Astrocyte of the cerebellum (primary cell): Measurements from ENCODE around the gene TASP1.
A peak's percentile ranks its signal among the peaks of the same experiment; 100 is the strongest.

Source experiments
- DNase-seq: peaks from one replicate; pipeline ENCODE4 v3.0.0-alpha.2; 2011; ENCODE audit warnings: low read depth
- H3K4me3 ChIP-seq: 2 replicates; pipeline ENCODE4 v1.5.1; 2011; ENCODE audit warnings: mild to moderate bottlenecking, low read depth, low read length, moderate library complexity
- in situ Hi-C: cut with HindIII; loops from 2 replicates; pipeline ENCODE4 v1.10.0; 2017; ENCODE audit warnings: low sequenced_read_pairs
- TF ChIP-seq, protein P1 (sequence below): IDR thresholded peaks from 2 replicates; pipeline ENCODE4 v1.5.1; 2012; ENCODE audit warnings: low read length, low read depth, moderate library complexity, mild to moderate bottlenecking; ENCODE audit errors: missing control alignments

TASP1 gene

GRCh38 chr20:13436530-13436929, 202.2 kb downstream of the TASP1 start:
- DNase-seq: no peak
- H3K4me3 ChIP-seq: no peak overlapping the region
- in situ Hi-C loops: no loop called here
- TF ChIP-seq, protein P1, sequence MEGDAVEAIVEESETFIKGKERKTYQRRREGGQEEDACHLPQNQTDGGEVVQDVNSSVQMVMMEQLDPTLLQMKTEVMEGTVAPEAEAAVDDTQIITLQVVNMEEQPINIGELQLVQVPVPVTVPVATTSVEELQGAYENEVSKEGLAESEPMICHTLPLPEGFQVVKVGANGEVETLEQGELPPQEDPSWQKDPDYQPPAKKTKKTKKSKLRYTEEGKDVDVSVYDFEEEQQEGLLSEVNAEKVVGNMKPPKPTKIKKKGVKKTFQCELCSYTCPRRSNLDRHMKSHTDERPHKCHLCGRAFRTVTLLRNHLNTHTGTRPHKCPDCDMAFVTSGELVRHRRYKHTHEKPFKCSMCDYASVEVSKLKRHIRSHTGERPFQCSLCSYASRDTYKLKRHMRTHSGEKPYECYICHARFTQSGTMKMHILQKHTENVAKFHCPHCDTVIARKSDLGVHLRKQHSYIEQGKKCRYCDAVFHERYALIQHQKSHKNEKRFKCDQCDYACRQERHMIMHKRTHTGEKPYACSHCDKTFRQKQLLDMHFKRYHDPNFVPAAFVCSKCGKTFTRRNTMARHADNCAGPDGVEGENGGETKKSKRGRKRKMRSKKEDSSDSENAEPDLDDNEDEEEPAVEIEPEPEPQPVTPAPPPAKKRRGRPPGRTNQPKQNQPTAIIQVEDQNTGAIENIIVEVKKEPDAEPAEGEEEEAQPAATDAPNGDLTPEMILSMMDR: no peak

DNA sequence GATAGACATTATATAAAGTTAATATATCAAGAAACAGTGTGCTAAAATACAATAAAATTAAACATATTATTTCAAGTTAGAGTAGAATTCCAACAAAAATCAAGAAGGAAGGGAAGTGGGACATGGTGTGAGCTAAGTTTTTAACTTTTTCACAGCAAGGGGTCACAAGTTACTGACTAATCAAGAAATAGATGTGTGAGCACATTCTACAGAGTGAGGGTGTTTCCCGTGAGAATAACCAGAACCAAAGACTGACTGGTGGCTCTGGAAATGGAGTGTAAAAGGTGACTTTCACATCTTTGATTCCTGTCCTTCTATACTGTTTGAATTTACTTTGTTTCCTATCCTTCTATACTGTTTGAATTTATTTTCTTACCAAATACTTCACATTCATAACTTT, 206.6 kb downstream of the TASP1 start:
- H3K4me3 ChIP-seq: no peak overlapping the region
- in situ Hi-C loops: no loop called here
- no peak for DNase-seq
- TF ChIP-seq, protein P1: no peak

- no peak overlapping the region for H3K4me3 ChIP-seq
- TF ChIP-seq, protein P1: no peak
- in situ Hi-C loops: no loop called here
- DNase-seq: peak; percentile 9
Measured at GRCh38 chr20:13430346-13431002, 208.3 kb downstream of the TASP1 start.

DNA sequence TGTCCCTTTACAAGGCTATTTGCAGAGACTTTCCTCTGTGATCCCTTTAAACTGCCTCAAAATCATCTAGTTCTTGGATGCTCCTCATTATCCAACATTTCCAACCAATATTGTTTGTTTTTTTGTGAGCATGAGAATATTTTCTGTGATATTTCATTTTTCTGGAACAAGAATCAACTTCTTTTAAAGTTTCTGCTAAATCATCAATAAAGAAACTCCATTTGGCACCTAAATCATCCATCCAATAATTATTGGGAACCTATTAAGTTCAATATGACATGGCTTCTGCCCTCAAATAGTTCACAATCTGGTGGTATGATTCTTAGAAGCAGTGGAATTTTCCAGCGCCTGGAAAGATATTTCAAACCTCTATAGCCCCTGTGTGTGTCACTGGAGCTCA, 210.0 kb downstream of the TASP1 start:
- TF ChIP-seq, protein P1: no peak
- in situ Hi-C loops: no loop called here
- H3K4me3 ChIP-seq: no peak overlapping the region
- no peak for DNase-seq

- H3K4me3 ChIP-seq: no peak overlapping the region
- no peak for DNase-seq
- TF ChIP-seq, protein P1: no peak
- in situ Hi-C loops: no loop called here
Measured at GRCh38 chr20:13426870-13427269, 211.9 kb downstream of the TASP1 start.

DNA sequence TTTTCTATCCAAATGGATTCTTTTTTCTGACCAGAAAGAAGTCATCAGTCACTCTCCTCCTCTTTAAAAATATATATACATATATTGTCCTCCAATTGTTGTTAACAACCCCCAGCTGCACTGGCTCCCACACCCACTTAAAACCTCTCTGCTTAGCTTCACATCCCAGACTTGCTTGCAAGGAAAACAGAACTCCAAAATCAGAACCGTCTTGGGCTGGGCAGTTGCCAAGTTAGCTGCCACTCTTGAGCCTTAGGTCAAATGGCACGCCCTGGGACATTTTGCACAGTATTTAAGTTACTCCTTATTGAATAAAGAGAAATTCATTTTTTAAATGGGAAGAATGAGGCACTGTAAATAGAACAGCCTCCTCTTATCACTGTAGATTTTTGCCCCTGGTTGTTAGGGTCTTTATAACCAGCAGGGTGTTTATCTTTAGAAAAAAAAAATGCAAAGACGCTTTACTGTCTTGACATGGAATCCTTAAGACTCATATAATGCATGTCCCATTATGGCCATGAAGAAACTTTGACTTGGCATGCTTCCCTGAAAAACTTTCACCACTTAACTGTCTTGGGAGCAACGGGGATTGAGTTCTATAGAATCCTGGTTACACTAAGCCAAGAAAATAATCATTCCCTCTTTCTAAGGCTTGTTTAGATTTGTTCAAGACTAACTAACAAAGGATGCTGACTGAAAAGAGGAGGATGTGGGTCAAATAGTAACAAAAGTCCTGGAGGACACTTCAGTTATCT, 213.2 kb downstream of the TASP1 start:
- H3K4me3 ChIP-seq: no peak overlapping the region
- in situ Hi-C loops: no loop called here
- TF ChIP-seq, protein P1: no peak
- no peak for DNase-seq
